ENCODE measurements around the gene ZMYM1. TPM values are rescaled to one million over a fixed set of nuclear protein-coding genes. Genes with fewer than 3 reads are reported as not detected.
"Not testable (repeated sequence)": the region's sequence is repeated elsewhere in the genome, so short reads cannot be mapped to it uniquely, and the experiment has no call there.

Gene ZMYM1
- polyA plus RNA-seq (ENCODE audit: insufficient read length in 4 of 4): 10 to 100 TPM; 15.0 to 21.9 (median 19.2) TPM

GRCh38 chr1:35079003-35079930 is at the start of gene ZMYM1:
Gene ZMYM1, plus strand, starts transcription at chr1:35079385. Its CDS starts 14,603 bp downstream, at chr1:35093988.
- peak; percentile 75 to 88 (median 81) for DNase-seq (ENCODE audit: low read depth in 4 of 4, low spot score in 2 of 4)

- no peak for DNase-seq (ENCODE audit: low read depth in 4 of 4, low spot score in 2 of 4)
These were observed 49.4 kb upstream of the ZMYM1 start for GRCh38 chr1:35029761-35030160.

- no peak for DNase-seq (ENCODE audit: low read depth in 4 of 4, low spot score in 2 of 4)
These were observed 48.8 kb upstream of the ZMYM1 start for GRCh38 chr1:35030338-35030737.

GRCh38 chr1:35030756-35031446 is 48.3 kb upstream of the ZMYM1 start:
- DNase-seq (ENCODE audit: low read depth in 4 of 4, low spot score in 2 of 4): peak in 3 of 4 donors; percentile 21 to 37 (median 23)

GRCh38 chr1:35032384-35032739 is 46.8 kb upstream of the ZMYM1 start:
- DNase-seq (ENCODE audit: low read depth in 4 of 4, low spot score in 2 of 4): no peak

- no peak for DNase-seq (ENCODE audit: low read depth in 4 of 4, low spot score in 2 of 4)
These were observed 45.8 kb upstream of the ZMYM1 start for GRCh38 chr1:35033346-35033745.

GRCh38 chr1:35036621-35037020 is 42.6 kb upstream of the ZMYM1 start:
- DNase-seq (ENCODE audit: low read depth in 4 of 4, low spot score in 2 of 4): no peak

- DNase-seq (ENCODE audit: low read depth in 4 of 4, low spot score in 2 of 4): no peak
These were observed 42.0 kb upstream of the ZMYM1 start for GRCh38 chr1:35037206-35037605.

- DNase-seq (ENCODE audit: low read depth in 4 of 4, low spot score in 2 of 4): no peak
These were observed 40.5 kb upstream of the ZMYM1 start for GRCh38 chr1:35038723-35039122.

- no peak for DNase-seq (ENCODE audit: low read depth in 4 of 4, low spot score in 2 of 4)
These were observed 35.7 kb upstream of the ZMYM1 start for GRCh38 chr1:35043498-35043897.

GRCh38 chr1:35044431-35044830 is 34.8 kb upstream of the ZMYM1 start:
- DNase-seq (ENCODE audit: low read depth in 4 of 4, low spot score in 2 of 4): no peak

- DNase-seq (ENCODE audit: low read depth in 4 of 4, low spot score in 2 of 4): no peak
These were observed 32.5 kb upstream of the ZMYM1 start for GRCh38 chr1:35046730-35047129.

GRCh38 chr1:35047188-35047858 is 31.9 kb upstream of the ZMYM1 start:
- DNase-seq (ENCODE audit: low read depth in 4 of 4, low spot score in 2 of 4): no peak

- DNase-seq (ENCODE audit: low read depth in 4 of 4, low spot score in 2 of 4): no peak
These were observed 30.1 kb upstream of the ZMYM1 start for GRCh38 chr1:35049116-35049515.

GRCh38 chr1:35053433-35053832 is 25.8 kb upstream of the ZMYM1 start:
- DNase-seq (ENCODE audit: low read depth in 4 of 4, low spot score in 2 of 4): no peak

GRCh38 chr1:35054282-35054681 is 24.9 kb upstream of the ZMYM1 start:
- not testable (repeated sequence) for DNase-seq (ENCODE audit: low read depth in 4 of 4, low spot score in 2 of 4)

- not testable (repeated sequence) for DNase-seq (ENCODE audit: low read depth in 4 of 4, low spot score in 2 of 4)
These were observed 20.9 kb upstream of the ZMYM1 start for GRCh38 chr1:35058321-35058720.

GRCh38 chr1:35058988-35059387 is 20.2 kb upstream of the ZMYM1 start:
- no peak for DNase-seq (ENCODE audit: low read depth in 4 of 4, low spot score in 2 of 4)

GRCh38 chr1:35062518-35063196 is 16.5 kb upstream of the ZMYM1 start:
- DNase-seq (ENCODE audit: low read depth in 4 of 4, low spot score in 2 of 4): no peak

- no peak for DNase-seq (ENCODE audit: low read depth in 4 of 4, low spot score in 2 of 4)
These were observed 14.9 kb upstream of the ZMYM1 start for GRCh38 chr1:35064265-35064664.

GRCh38 chr1:35069746-35070145 is 9.4 kb upstream of the ZMYM1 start:
- DNase-seq (ENCODE audit: low read depth in 4 of 4, low spot score in 2 of 4): no peak
